GM23248 (cell line): ENCODE measurements around the gene NUP210.

Source experiments
- EZH2 ChIP-seq: fragments of 200-600 bp; sonication (generic); IDR thresholded peaks from 2 replicates; pipeline ENCODE4 v1.6.1; 2018; ENCODE audit warnings: antibody characterized with exemption, mild to moderate bottlenecking; ENCODE audit not compliant: insufficient read depth, poor library complexity, severe bottlenecking
- EZH2phosphoT487 ChIP-seq: fragments of 200-600 bp; sonication (generic); IDR thresholded peaks from 2 replicates; pipeline ENCODE4 v1.6.1; 2018; ENCODE audit warnings: antibody characterized with exemption, moderate library complexity, mild to moderate bottlenecking, low read depth; ENCODE audit not compliant: insufficient read depth

GRCh38 chr3:13380971-13381370 is 39.2 kb downstream of the NUP210 start:
- no peak for TF ChIP-seq EZH2
- no peak for TF ChIP-seq EZH2phosphoT487
